ENCODE measurements around the gene DLGAP3. TPM values are rescaled to one million over a fixed set of nuclear protein-coding genes. Genes with fewer than 3 reads are reported as not detected.

Gene DLGAP3
- total RNA-seq, 1 donor from 2014 or later, result 0.51 TPM

GRCh38 chr1:34906222-34906621 lies 23.2 kb downstream of the DLGAP3 start:
- DNase-seq (ENCODE audit: low spot score), result peak; percentile 28

- peak; percentile 86 for DNase-seq (ENCODE audit: low spot score)
Observed at GRCh38 chr1:34905098-34905459, 24.4 kb downstream of the DLGAP3 start.

- DNase-seq (ENCODE audit: low spot score), result peak; percentile 85
Observed at GRCh38 chr1:34904236-34905097, 25.0 kb downstream of the DLGAP3 start.

DNA sequence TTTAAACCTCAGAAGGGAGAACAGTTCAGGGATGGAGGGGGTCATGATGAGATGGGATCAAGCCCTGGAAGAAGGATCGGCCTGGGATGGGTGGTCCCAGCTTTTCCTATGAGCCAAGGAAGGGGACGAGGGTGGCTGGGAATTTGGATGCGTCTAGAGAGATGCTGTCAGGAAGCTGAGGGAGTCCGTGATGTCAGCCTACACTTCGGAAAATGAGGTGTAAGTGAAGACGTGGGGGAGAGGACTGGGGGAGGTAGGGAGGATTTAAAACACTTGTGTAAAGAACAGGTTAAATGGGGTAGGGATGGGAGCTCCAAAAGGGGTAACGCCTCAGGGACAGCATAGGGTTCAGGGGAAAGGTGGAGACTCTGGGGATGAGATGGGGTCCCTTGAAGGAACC lies 27.5 kb downstream of the DLGAP3 start:
- no peak for DNase-seq (ENCODE audit: low spot score)

DNA sequence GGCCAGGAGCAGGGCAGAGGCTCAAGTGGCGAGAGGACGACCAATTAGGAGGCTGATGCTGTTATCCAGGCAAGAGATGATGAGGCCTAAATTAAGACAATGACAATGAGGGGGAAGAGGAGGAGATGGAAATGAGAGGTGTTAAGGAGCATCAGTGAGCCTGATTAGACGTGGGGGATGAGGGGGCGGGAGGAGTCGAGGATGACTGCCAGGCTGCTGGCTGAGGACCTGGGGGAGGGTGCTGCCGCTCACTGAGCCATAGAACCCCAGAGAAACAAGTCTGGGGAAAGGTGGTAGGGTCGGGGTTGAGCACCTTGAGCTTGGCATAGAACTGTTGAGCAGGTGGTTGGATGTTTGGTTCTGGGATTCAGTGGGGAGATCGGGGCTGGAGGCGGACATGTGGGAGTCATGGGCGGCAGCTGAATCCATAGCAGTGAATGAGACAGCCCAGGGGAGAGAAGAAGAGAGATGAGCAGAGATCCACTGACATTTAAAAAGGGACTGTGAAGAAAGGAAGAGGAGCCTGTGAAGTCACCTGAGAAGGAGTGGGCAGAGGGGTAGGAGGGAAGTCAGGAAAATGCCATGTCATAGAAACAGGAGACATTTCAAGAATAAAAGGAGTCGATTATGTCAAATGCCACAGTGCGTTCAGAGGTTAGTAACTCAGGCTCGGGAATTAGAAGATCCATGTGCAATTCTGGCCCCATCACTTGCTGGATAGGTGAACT lies 28.5 kb downstream of the DLGAP3 start:
- no peak for DNase-seq (ENCODE audit: low spot score)

- DNase-seq (ENCODE audit: low spot score), result no peak
Observed at GRCh38 chr1:34899906-34900305, 29.5 kb downstream of the DLGAP3 start.

- DNase-seq (ENCODE audit: low spot score), result no peak
Observed at GRCh38 chr1:34899471-34899870, 30.0 kb downstream of the DLGAP3 start.

GRCh38 chr1:34898330-34898761 lies 31.1 kb downstream of the DLGAP3 start:
- no peak for DNase-seq (ENCODE audit: low spot score)

- DNase-seq (ENCODE audit: low spot score), result no peak
Observed at GRCh38 chr1:34896612-34897011, 32.8 kb downstream of the DLGAP3 start.

GRCh38 chr1:34889705-34890104 lies 39.7 kb downstream of the DLGAP3 start:
- no peak for DNase-seq (ENCODE audit: low spot score)

DNA sequence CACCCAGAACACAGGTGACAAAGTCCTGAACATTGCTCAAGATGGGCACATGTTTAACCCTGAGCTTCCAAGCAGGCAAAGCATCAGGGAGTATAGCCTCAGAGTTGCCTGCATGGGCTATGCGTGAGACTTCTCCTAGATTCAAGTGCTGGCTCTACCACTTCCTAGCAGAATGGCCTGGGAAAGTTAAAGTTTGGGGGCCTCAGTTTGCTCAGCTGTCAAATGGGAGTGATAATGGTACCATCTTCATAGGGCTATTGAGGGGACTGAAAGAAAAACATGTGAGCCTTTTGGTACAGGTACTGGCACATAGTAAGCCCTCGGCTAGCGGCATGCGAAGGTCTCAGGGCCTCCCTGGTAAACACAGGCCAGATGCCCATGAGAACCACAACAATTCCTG lies 41.9 kb downstream of the DLGAP3 start:
- DNase-seq (ENCODE audit: low spot score), result no peak

DNA sequence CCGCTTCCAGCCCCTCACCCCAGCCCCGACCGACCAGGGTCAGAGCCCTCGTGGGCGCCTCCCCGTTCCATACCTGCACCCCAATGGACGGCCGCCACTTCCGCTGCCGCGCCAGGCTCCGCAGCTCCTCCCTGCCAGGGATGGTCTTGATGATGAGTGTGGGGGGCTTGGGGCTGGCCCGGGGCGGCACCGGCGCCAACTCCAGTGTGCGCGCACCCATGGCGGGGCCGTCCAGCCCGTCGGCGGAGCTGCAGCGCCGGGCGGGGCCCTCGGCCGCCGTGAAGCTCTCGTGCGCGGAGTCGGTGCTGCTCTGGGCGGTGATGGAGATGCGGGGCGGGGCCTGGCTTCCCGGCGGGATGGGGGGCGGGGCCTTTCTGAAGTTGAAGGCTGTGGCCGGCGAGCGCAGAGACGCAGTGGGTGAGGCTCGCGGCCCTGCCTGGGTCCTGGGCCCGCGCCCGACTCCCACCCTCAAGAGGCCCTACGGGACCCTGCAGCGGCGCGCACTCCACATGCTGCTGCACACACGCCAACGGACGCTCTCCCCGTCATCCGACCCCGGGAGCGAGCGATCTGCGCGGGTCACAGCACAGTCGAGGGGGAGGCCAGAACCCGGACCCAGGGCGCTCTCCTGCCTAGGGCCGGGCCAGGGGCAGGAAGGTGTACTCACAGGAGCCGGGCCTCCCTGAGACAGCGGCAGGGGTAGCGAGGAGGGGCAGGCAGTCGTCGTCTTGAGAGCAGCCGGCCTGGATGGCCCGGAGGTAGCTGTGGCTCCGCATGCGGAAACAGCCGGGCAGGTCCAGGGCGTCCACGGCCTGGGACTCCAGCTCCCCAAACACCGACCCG lies 43.8 kb downstream of the DLGAP3 start:
- no peak for DNase-seq (ENCODE audit: low spot score)

GRCh38 chr1:34884961-34885360 lies 44.5 kb downstream of the DLGAP3 start:
- no peak for DNase-seq (ENCODE audit: low spot score)

- no peak for DNase-seq (ENCODE audit: low spot score)
Observed at GRCh38 chr1:34884536-34884935, 44.9 kb downstream of the DLGAP3 start.

- DNase-seq (ENCODE audit: low spot score), result peak; percentile 43
Observed at GRCh38 chr1:34879230-34879629, 50.2 kb downstream of the DLGAP3 start.

- no peak for DNase-seq (ENCODE audit: low spot score)
Observed at GRCh38 chr1:34876406-34876805, 53.0 kb downstream of the DLGAP3 start.

DNA sequence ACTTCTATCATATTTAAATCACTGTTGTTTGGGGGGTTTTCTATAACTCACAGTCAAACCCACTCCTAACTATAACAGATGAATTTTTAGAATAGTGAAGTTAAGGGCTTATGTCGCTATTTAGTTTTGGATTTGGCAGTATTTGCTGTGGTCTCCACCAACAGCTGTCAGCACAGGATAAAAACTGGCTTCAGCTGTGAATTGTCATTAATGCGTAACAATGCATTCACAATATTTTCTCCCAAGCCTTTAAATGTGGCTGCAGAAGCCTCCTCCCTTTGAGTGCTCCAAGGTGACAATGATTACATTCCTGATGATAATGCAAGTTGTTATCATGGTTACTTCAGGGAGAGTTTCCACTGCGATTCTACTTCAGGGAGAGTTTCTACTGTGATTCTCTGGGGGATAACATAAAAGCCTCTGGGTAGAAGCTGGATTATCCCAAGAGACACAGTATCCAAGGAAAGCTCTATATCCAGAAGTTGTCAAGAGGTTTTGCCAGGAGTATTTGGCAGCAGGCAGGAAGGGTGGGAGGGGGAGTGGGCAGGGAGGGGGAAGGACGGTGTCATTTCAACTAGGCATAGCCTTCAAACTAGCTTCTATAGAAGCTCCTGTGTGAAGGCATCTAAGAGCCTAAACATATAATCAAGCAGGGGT lies 55.0 kb downstream of the DLGAP3 start:
- no peak for DNase-seq (ENCODE audit: low spot score)

- DNase-seq (ENCODE audit: low spot score), result peak; percentile 43
Observed at GRCh38 chr1:34872133-34872503, 57.3 kb downstream of the DLGAP3 start.

GRCh38 chr1:34871443-34872132 lies 57.9 kb downstream of the DLGAP3 start:
- DNase-seq (ENCODE audit: low spot score), result peak; percentile 68

DNA sequence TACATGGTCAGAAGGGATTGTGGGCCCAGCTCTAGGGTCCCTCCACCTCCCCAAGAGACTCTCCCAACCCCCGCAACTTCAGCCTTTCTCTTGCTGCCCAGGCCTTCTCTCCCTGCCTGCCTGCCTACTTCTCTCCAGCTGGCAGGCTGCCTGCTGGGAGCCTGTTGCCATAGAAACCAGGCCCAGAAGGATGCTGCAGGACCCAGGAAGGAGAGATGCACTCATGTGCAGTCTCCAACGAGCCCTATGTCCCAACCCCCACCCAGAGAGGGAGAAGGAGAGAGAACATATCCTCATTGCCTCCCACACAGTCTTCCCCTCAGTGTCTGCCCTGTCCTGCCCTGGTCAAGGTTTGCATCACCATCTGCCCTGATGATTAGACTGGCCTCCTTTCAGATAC lies 59.1 kb downstream of the DLGAP3 start:
- peak; percentile 53 for DNase-seq (ENCODE audit: low spot score)

GRCh38 chr1:34869760-34870159 lies 59.7 kb downstream of the DLGAP3 start:
- DNase-seq (ENCODE audit: low spot score), result peak; percentile 37
